HepG2 (cell line): Measurements from ENCODE around the gene TEAD1. TPM values are rescaled to one million over a fixed set of nuclear protein-coding genes. Genes with fewer than 3 reads are reported as not detected.

ENCODE experiments used
- ATAC-seq: fragments of 200-7000 bp; cut with Tn5 transposase; 3 replicates; pipeline ENCODE4 v1.9.1; 2020; ENCODE audit warnings: mild to moderate bottlenecking, moderate library complexity
- BruUV-seq: library from RNA; stranded (reverse); fragments of 400-500 nt; replicated peaks from 2 replicates; lab custom pipeline; 2021; lab: Mats Ljungman, UMichigan
- CTCF ChIA-PET: fragments of 300-600 bp; formaldehyde crosslinking; extraction: SDS; loops from one replicate; lab custom pipeline; 2021; ENCODE audit warnings: low total read pairs, inconsistent platforms, low intra/inter-chr PET ratio; lab: Yijun Ruan, JAX
- POLR2A ChIA-PET: fragments of 350-600 bp; sonication (Branson Sonifier 250); formaldehyde crosslinking; loops from one replicate; lab custom pipeline; 2020; ENCODE audit warnings: antibody characterized with exemption, inconsistent platforms; lab: Yijun Ruan, JAX
- DNase-seq: peaks from one replicate; pipeline ENCODE4 v3.0.0-alpha.2; 2015; ENCODE audit warnings: low spot score
- FAIRE-seq: peaks from 3 replicates; lab custom pipeline; 2011; peaks lifted over from hg19 to GRCh38; lab: Jason Lieb, UNC
- H2AFZ ChIP-seq: one replicate; pipeline ENCODE4 v1.6.1; 2011; ENCODE audit warnings: low read length, inconsistent platforms
- H3K27ac ChIP-seq: fragments of 300-600 bp; 3 replicates; pipeline ENCODE4 v1.8.0; 2011; ENCODE audit warnings: mixed run types, mild to moderate bottlenecking, mixed read lengths, low read length, inconsistent platforms; ENCODE audit not compliant: insufficient read depth; ENCODE audit errors: extremely low read length
- H3K27me3 ChIP-seq, 2 experiments: fragments of 200-600 bp in 1 of 2; 2 replicates in 1 of 2; 3 replicates in 1 of 2; pipeline versions ENCODE4 v1.6.0 to v1.8.0; 2011; ENCODE audit warnings: low read length in 2 of 2, mild to moderate bottlenecking in 2 of 2, moderate library complexity in 2 of 2, inconsistent platforms in 1 of 2; ENCODE audit not compliant: insufficient read depth in 2 of 2, control insufficient read depth in 1 of 2
- H3K36me3 ChIP-seq, 2 experiments: fragments of 200-600 bp in 1 of 2; replicated peaks in 1 of 2; 2 replicates in 1 of 2; 3 replicates in 1 of 2; pipeline versions ENCODE4 v1.5.1 to v1.8.0; 2011; ENCODE audit warnings: low read length in 2 of 2, inconsistent platforms in 1 of 2; ENCODE audit not compliant: insufficient read depth in 2 of 2, control insufficient read depth in 1 of 2
- H3K4me1 ChIP-seq: 2 replicates; pipeline ENCODE4 v1.5.1; 2012; ENCODE audit warnings: low read length, inconsistent platforms; ENCODE audit not compliant: insufficient read depth
- H3K4me2 ChIP-seq: 2 replicates; pipeline ENCODE4 v1.6.0; 2011; ENCODE audit warnings: low read depth, low read length, inconsistent platforms
- H3K4me3 ChIP-seq, 3 experiments: fragments of 200-600 bp in 1 of 3; sonication (generic), shearing (Covaris generic) in 1 of 3; replicated peaks in 1 of 3; 2 replicates each; pipeline ENCODE4 v1.5.1; 2011 to 2016; ENCODE audit warnings: low read length in 3 of 3, inconsistent platforms in 2 of 3, low read depth in 2 of 3, mild to moderate bottlenecking in 2 of 3, control low read depth in 1 of 3, mixed read lengths in 1 of 3; ENCODE audit not compliant: insufficient read depth in 1 of 3
- H3K79me2 ChIP-seq: one replicate; pipeline ENCODE4 v1.6.1; 2011; ENCODE audit warnings: low read length, inconsistent platforms; ENCODE audit not compliant: insufficient read depth
- H3K9ac ChIP-seq: 2 replicates; pipeline ENCODE4 v1.6.0; 2011; ENCODE audit warnings: mild to moderate bottlenecking, low read depth, low read length, inconsistent platforms; ENCODE audit not compliant: insufficient read depth
- H3K9me3 ChIP-seq: 2 replicates; pipeline ENCODE4 v1.5.1; 2012; ENCODE audit warnings: mild to moderate bottlenecking, low read length
- H4K20me1 ChIP-seq: 2 replicates; pipeline ENCODE4 v1.6.0; 2011; ENCODE audit warnings: inconsistent platforms, mild to moderate bottlenecking, low read length, moderate library complexity; ENCODE audit not compliant: insufficient read depth
- ATF7 ChIP-seq, 2 experiments: fragments of 450-650 bp in 1 of 2; sonication (generic) in 1 of 2; formaldehyde crosslinking in 1 of 2; IDR thresholded peaks; 2 replicates each; pipeline versions ENCODE4 v1.4.0 to v1.6.1; 2016 to 2020; ENCODE audit warnings: antibody characterized with exemption in 1 of 2, mild to moderate bottlenecking in 1 of 2, missing genetic modification reagents in 1 of 2
- BATF2 ChIP-seq: sonication (generic); formaldehyde crosslinking; IDR thresholded peaks from 2 replicates; pipeline ENCODE4 v1.8.0; 2022; ENCODE audit warnings: mild to moderate bottlenecking, missing genetic modification reagents, moderate library complexity
- CC2D1A ChIP-seq: sonication (generic); formaldehyde crosslinking; IDR thresholded peaks from 2 replicates; pipeline ENCODE4 v1.8.1; 2023; ENCODE audit warnings: mild to moderate bottlenecking, missing genetic modification reagents
- CSRNP1 ChIP-seq: sonication (generic); formaldehyde crosslinking; IDR thresholded peaks from 2 replicates; pipeline ENCODE4 v1.8.1; 2023; ENCODE audit warnings: mild to moderate bottlenecking, missing genetic modification reagents
- HHEX ChIP-seq: IDR thresholded peaks from 2 replicates; pipeline ENCODE4 v1.6.1; 2016; ENCODE audit warnings: control low read depth
- PAWR ChIP-seq: sonication (generic); formaldehyde crosslinking; IDR thresholded peaks from 2 replicates; pipeline ENCODE4 v1.4.0; 2020; ENCODE audit warnings: missing genetic modification reagents, mild to moderate bottlenecking, borderline replicate concordance
- PPARG ChIP-seq: conservative IDR thresholded peaks from 2 replicates; pipeline ENCODE4 v1.6.1; 2016; ENCODE audit warnings: missing biosample characterization, missing genetic modification reagents
- PREB ChIP-seq: sonication (generic); formaldehyde crosslinking; IDR thresholded peaks from 2 replicates; pipeline ENCODE4 v1.4.0; 2020; ENCODE audit warnings: missing genetic modification reagents
- TGIF2 ChIP-seq: IDR thresholded peaks from 2 replicates; pipeline ENCODE4 v1.6.1; 2016; ENCODE audit warnings: control low read depth, missing compliant biosample characterization
- ZMAT5 ChIP-seq: sonication (generic); formaldehyde crosslinking; IDR thresholded peaks from 2 replicates; pipeline ENCODE4 v1.5.0; 2020; ENCODE audit warnings: mild to moderate bottlenecking, low read depth, missing genetic modification reagents, borderline replicate concordance
- ZNF275 ChIP-seq: sonication (generic); formaldehyde crosslinking; IDR thresholded peaks from 2 replicates; pipeline ENCODE4 v1.8.0; 2022; ENCODE audit warnings: missing genetic modification reagents, mild to moderate bottlenecking, inconsistent platforms, borderline replicate concordance
- WGBS: methylation state at CpG from one replicate; pipeline ENCODE4 v1.1.6; 2017; ENCODE audit warnings: low lambda C conversion rate; 5-methylcytosine and 5-hydroxymethylcytosine counted together
- in situ Hi-C: cut with HindIII; loops from 2 replicates; pipeline ENCODE4 v1.10.0; 2017; ENCODE audit warnings: low pct_unique_long_range_greater_than_20kb; ENCODE audit not compliant: extremely low pct_ligation_motif_present
- intact Hi-C: fragments of 100-400 bp; cut with micrococcal nuclease; formaldehyde crosslinking; loops from one replicate; pipeline ENCODE4 v1.10.0; 2022; ENCODE audit not compliant: unreplicated experiment
- polyA plus RNA-seq, 8 experiments: library from polyadenylated mRNA; depleted of rRNA in 3 of 8; stranded (reverse) in 7 of 8; unstranded in 1 of 8; fragments of >200 nt; fragmentation: Illumina TruSeq in 4 of 8; extraction: Trizol in 4 of 8; gene quantifications; 2 replicates each; pipeline versions ENCODE4 v1.2.1 to v1.2.3, GENCODE V29; 2011 to 2016; ENCODE audit warnings: low read depth in 4 of 8, missing spikeins in 1 of 8, mixed read lengths in 1 of 8; ENCODE audit not compliant: insufficient read depth in 1 of 8
- total RNA-seq, 5 experiments: library from RNA; depleted of rRNA; stranded (reverse); fragments of >200 nt; fragmentation: Illumina TruSeq; extraction: Trizol; gene quantifications; 2 replicates each; pipeline ENCODE4 v1.2.3, GENCODE V29; 2016; ENCODE audit warnings: low read depth in 1 of 5

Gene TEAD1
- total and polyA plus RNA-seq, 2 of the 13 experiments (the other 11 are each of a cell fraction or from before 2014, with no cell fraction given), result 20.1 to 30.5 TPM

- TF ChIP-seq PPARG (CRISPR knock-in tag), result no peak
Measured at GRCh38 chr11:12673924-12674570, at the start of gene TEAD1 (continued).

GRCh38 chr11:12624595-12624994, 49.6 kb upstream of the TEAD1 start:
- Histone ChIP-seq H3K27ac (no peak overlapping the region), H3K4me2 (no peak overlapping the region), H3K27me3 (no peaks in the 10 kb centered on the region; a peak in 1 of 5 replicates), H4K20me1 (no peaks in the 10 kb centered on the region), H3K79me2 (no peaks in the 10 kb centered on the region), H3K4me1 (no peaks in the 10 kb centered on the region), H2AFZ (no peak overlapping the region), H3K9ac (no peak overlapping the region), H3K36me3 (no peaks in the 10 kb centered on the region), H3K4me3 (no peak overlapping the region), H3K9me3 (peaks cover 6% of the 10 kb centered on the region; the same call in 1 of the 2 replicates)
- ATAC-seq, result no peak
- in situ Hi-C loops, result no loop called here
- ChIA-PET CTCF (no interaction called here), POLR2A (no interaction called here)
- FAIRE-seq, result no peak
- DNase-seq, result no peak
- WGBS, result 63% methylated on average over 4 of the region's 4 CpGs
- no TSS peak for BruUV-seq
- TF ChIP-seq ZMAT5 (CRISPR knock-in tag) (no peak), CSRNP1 (CRISPR knock-in tag) (no peak), PAWR (CRISPR knock-in tag) (no peak), ZNF275 (CRISPR knock-in tag) (no peak), BATF2 (CRISPR knock-in tag) (no peak), CC2D1A (CRISPR knock-in tag) (no peak), HHEX (CRISPR knock-in tag) (no peak), TGIF2 (CRISPR knock-in tag) (no peak), ATF7 (IDR thresholded peaks at IDR 0.05) (no peak), ATF7 (CRISPR knock-in tag; IDR thresholded peaks at IDR 0.05) (no peak), PREB (no peak)
- intact Hi-C loops, result no loop called here
